Fibroblast of skin of right biceps (primary cell): ENCODE data around the gene MYOZ3.

Experiments
- DNase-seq: peaks from one replicate; pipeline ENCODE4 v3.0.0-alpha.2; 2013

Gene MYOZ3

DNA sequence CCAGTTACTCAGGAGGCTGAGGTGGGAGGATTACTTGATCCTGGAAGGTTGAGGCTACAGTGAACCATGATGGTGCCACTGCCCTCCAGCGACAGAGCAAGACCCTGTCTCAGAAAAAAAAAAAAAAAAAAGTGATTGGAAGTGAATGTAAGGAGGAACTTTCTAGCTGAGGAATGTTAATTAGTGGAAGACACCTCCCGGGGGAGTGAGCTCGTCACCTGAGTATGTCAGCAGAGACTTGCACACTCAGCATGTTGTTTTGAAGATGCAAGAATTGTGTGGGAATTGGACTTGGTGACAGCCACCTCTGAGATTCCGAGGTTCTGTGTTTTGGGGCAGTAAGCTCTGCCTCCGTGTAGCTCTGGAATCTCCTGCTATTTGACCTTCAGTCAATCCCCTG, 17.0 kb upstream of the MYOZ3 start:
- peak; percentile 73 for DNase-seq

DNA sequence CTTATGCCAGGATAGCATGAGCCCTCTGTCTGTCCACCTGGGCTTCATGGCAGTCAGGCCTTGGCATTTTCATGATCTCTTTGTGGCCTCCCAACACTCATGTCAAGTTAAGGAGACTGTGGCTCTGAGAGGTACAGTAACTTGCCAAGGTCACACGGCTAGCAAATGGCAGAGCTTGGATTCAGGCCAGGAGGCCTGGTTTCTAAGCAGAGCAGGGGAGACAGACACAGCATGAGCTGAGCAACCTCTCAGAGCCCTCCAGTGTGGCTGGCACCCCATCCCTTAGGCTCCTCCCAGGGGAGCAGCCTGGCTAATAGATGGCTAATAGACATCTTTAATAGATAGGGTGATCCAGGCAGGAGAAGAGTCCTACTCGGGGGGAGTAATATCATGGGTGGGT, 16.5 kb upstream of the MYOZ3 start:
- DNase-seq = no peak

DNA sequence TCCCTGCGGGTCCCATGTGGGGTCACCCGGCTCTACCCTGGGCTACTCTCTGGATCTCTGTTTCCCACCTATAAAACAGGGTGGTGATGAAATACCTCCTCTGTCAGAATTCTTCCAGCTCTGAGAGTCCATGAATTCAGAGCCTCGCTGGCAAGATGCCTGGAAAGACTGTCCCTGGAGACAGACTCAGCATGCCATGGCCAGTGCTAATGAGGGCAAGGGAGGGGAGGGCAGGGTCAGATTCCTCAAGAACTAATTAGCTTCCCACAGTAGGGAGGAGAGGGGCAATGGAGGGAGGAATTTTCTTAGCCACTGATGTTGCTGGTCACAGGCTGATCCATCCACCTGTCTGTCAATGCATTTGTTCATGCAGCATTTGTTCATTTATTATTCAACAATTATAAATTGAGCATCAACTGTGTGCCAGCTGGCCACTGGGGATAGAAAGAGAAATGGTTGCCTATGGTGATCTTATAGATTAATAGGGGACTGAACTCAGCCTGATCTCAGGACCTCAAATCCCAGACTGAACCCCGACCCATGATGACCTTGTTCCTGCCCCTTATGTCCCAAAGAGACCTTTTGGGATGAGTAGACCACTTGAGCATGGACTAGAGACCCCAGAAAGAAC, 15.9 kb upstream of the MYOZ3 start:
- peak; percentile 92 for DNase-seq

DNA sequence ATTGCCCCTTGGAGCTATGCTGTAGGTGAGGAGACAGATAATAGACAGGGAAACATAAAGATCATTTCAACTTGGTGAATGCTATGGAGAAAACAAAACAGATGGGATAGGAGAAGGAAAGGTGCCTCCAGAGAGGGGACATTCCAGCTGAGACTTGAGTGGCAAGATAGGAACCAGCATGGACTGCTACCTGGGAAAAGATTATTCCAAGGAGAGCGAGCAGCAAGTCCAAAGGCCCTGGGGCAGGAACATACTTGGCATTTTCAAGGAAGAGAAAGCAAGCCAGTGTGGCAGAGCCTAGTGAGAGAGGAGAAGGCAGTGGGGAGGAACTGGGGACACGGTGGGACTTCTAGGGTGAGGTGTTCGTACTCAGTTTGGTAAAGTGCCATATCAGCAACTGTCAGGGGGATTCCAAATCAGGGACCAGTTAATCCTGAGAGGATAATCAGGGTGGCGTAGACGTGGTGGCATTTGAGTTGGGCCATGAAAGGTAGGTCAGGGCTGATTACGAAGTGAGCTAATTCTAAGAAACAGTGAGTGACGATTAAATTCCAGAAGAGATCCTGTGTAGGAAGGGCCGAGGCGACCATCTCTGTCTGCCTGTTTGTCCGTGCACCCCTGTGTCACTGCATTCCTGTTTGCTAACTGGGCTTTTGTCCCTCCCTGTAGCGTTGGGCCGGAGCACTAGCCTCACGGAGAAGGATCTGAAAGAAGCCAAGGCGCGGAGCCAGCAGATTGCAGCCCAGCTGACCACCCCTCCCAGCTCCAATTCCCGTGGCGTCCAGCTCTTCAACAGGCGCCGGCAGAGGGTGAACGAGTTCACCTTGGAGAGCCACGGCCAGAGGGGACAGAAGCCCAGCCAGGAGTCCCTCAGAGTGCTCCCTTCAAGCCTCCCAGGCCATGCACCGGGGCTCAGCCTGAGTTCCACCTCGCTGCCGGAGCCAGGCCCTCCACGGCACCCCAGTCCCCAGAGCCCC, 13.5 kb upstream of the MYOZ3 start:
- DNase-seq = no peak

DNA sequence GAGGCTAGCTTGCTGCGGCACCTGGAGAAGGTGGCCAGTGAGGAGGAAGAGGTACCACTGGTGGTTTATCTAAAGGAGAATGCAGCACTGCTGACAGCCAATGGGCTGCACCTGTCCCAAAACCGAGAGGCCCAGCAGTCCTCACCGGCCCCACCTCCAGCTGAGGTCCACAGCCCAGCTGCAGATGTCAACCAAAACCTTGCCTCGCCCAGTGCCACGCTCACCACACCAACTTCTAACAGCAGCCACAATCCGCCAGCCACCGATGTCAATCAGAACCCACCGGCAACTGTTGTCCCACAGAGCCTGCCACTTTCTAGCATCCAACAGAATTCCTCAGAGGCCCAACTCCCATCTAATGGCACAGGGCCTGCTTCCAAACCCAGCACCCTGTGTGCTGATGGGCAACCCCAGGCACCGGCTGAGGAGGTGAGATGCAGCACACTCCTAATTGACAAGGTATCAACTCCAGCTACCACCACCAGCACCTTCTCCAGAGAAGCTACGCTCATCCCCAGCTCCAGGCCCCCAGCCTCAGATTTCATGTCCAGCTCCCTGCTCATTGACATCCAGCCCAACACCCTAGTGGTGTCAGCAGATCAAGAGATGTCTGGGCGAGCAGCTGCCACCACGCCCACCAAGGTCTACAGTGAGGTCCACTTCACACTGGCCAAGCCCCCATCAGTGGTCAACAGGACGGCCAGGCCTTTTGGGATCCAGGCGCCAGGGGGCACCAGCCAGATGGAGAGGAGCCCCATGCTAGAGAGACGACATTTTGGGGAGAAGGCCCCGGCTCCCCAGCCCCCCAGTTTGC, 12.6 kb upstream of the MYOZ3 start:
- DNase-seq = no peak

DNA sequence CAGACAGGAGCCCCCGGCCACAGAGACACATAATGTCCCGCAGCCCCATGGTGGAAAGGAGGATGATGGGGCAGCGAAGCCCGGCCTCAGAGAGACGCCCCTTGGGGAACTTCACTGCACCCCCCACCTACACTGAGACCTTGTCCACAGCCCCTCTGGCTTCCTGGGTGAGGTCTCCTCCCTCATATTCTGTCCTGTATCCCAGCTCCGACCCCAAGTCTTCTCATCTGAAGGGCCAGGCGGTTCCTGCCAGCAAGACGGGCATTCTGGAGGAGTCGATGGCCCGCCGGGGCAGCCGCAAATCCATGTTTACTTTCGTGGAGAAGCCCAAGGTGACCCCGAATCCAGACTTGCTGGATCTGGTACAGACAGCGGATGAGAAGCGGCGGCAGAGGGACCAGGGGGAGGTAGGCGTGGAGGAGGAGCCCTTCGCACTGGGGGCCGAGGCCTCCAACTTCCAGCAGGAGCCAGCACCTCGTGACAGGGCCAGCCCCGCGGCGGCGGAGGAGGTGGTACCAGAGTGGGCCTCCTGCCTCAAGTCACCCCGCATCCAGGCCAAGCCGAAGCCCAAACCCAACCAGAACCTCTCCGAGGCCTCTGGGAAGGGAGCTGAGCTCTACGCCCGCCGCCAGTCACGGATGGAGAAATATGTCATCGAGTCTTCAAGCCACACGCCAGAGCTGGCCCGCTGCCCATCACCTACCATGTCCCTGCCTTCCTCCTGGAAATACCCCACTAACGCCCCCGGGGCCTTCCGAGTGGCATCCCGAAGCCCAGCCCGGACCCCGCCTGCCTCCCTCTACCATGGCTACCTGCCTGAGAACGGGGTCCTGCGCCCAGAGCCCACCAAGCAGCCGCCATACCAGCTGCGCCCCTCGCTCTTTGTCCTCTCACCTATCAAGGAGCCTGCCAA, 11.7 kb upstream of the MYOZ3 start:
- no peak for DNase-seq

DNA sequence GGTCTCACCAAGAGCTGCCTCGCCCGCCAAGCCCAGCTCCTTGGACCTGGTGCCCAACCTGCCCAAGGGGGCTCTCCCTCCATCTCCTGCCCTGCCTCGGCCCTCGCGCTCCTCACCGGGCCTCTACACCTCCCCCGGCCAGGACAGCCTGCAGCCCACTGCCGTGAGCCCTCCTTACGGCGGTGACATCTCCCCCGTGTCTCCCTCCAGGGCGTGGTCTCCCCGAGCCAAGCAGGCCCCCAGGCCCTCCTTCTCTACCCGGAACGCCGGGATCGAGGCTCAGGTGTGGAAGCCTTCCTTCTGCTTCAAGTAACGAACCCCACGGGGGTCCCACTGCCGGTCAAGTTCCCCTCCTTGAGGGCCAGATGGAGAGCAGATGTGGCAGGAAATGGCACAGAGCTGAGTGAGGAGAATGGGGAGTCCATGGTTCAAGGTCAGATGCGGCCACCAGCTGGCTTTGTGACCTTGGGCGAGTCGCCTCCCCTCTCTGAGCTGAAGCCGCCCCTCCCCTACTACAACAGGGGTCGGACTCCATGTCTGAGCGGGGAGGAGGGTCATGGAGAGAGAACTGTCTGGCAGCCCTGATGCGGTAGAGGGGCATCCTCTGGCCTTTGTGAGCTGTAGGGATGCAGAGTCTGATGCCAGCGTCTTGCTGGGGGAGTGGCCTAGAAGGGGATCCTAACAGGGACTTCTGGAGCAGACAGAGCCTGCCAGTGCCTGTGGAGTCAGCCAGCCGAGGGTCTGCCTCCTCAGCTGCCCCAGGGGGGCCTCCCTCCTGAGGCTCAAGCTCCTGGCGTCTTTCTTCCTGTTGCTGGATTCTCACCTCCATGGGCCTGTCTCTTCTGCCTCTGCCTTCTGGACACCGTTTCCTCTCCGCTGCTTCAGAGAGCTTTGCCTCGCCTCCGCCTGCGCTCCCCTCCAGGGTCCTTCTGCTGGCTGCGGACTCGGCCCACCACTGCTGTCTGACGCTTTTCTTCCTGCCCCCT, 10.7 kb upstream of the MYOZ3 start:
- no peak for DNase-seq

DNA sequence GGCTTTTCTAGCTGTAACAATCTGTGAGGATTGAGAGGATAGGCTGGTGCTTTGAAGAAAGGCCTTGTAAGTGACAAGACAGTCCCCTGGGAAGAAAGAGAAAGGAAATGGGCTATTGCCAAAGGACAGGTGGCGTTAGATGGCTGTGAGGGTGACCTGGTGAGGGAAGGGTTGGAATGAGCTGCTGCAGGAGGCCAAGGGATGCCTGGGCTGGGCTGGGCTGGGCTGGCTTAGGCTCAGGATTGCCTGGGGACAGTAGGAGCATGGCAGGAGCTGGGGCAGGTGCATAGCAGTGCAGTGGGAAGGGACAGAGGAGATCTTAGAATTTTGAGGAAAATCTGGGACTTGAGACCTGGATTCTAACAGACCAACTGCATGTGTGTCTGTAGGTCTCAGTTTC, 9.7 kb upstream of the MYOZ3 start:
- DNase-seq = no peak

DNA sequence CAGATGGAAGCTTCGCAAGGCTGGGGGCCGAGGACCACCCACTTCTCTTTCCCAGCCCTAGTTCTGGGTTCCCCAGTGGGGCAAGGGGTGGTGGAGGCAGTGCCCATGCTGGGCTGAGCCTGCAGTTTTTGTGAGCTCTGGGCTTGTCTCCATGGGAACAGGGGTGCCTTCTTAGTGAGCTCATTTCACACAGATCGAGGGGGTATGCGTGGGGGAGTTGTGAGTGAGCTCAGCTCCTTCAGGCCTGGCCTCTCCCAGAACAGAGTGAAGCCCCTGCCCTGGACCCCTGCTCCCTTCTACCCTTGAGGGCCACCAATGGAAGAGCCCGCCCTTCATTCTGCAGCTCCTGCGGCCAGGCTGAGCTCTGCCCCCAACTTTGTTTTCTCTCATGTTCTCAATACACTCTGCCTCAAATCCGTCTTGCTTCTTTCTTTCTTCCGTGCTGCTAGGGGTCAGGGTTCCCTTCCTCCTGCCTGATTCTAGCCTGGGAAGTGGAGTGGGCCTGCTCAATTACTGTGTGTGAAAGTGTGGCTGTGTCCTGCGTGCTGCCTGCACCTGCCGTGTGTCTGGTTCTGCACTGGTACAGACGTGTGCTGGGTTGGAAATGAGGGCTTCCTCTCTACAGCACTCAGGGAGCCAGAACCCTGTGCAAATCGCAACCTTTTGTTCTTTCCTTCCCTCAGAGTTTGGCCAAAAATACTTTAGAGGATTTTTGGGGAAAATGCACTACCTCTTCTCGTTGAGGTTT, 9.0 kb upstream of the MYOZ3 start:
- no peak for DNase-seq

DNA sequence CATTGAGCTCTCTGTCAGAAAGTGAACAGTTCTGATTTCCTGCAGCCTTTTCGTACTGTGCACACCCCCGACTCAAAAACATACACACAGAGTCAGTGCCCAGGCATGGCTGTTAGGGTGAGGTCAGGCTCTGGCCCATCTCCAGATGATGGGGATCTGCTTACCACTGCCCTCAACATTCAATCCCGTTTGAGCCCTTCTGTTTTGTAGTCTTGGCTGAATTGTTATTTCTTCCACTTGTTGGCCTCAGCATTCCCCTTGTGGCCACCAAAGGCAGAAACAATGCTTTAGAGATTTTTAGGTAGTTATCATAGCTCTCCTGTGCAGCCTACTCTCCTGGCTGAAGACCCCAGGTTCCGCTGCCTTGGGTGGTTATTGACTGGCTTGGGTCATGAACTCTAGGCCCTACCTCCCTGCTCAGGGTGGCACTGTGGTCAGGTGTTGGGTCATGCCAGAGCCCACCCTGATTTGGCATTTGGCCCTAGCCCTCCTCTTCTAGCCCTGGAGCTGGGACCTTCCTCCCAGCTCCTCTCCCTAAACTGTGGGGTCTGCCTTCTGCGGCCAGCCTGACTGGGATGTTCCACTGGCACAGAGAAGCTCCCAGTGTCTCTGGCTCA, 7.8 kb upstream of the MYOZ3 start:
- peak; percentile 63 for DNase-seq

DNA sequence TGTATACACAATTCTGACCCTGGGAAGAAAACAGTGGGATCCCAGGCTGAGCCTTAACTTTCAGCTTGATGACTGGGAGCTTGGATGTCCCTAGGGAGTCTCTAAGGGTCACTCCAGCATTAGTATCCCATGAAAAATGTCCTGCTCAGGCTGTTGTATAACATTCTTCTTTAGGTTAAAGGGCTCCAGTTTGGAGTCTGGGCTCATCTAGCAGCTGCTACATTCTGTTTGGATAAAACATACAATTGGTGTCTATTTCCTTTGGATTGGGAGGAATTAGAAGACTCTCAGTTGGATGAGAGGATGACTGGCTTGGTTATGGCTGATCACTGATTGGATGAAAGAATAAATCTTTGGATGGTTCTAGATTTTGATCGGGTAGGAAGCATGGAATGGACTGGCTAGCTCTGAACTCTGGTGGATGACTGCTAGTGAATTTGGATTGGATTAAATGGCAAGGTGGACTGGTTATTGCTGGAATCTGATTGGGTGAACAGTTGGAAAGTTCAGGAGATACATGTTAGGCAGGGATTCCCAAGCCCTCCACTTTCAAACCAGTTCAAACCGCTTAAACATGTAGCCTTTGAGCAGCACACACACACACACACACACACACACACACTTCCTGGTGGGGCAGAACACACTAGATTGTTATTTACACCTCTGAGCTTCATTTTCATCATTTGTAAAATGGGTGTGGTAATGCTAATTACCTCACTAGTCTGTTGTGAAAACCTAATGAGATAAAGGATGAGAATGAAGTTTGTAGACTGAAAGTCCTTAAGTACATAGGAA, 7.1 kb upstream of the MYOZ3 start:
- DNase-seq = no peak

DNA sequence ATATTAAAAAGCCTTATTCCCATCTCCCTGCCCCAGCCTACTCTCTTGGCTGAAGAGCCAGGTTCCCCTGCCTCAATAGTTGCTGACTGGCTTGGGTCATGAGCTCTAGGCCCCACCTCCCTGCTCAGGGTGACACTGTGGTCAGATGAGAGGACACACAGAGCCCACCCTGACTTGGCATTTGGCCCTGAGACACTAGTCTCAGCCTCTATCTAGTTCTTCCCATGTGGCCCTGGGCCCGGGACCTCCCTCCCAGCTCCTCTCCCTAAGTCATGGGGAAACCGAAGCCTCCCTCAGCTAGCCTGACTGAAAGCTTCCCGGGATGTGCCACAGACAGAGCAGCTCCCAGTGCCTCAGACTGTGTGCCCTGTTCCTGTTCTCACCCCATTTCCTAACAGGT, 5.8 kb upstream of the MYOZ3 start:
- no peak for DNase-seq

DNA sequence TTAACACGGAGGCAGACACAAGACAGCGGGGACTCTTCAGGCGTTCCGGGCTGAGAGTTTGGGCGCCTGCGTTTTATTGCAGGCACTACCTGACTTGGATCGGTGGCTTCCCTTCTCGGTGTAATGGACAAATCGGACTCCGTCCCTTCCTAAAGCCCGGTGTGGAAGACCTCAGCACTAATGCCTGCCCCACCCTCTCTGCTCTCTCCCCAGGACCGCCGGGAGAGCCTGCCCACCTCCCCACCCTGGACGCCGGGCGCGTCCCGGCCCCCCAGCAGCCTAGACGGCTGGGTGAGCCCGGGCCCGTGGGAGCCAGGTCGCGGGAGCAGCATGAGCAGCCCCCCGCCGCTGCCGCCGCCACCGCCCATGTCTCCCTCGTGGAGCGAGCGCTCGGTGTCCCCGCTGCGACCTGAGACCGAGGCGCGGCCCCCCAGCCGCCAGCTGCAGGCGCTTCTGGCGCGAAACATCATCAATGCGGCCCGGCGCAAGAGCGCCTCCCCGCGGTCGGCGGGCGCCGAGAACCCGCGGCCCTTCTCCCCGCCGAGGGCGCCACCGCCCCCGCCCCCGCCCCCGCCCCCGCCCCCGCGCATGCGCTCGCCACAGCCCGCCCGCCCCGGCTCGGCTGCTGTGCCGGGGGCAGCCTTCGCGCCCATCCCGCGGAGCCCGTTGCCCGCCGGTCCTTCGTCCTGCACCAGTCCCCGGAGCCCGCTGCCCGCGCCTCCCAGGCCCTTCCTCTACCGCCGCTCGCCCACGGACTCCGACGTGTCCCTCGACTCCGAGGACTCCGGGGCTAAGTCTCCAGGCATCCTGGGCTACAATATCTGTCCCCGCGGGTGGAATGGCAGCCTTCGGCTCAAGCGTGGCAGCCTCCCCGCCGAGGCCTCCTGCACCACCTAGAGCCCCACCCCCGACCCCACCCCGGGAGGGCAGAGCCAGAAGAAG, 4.6 kb upstream of the MYOZ3 start:
- DNase-seq = peak; percentile 70

DNA sequence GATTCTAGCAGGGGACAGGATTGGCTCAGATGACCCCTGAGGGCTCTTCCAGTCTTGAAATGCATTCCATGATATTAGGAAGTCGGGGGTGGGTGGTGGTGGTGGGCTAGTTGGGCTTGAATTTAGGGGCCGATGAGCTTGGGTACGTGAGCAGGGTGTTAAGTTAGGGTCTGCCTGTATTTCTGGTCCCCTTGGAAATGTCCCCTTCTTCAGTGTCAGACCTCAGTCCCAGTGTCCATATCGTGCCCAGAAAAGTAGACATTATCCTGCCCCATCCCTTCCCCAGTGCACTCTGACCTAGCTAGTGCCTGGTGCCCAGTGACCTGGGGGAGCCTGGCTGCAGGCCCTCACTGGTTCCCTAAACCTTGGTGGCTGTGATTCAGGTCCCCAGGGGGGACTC, 2.9 kb upstream of the MYOZ3 start:
- DNase-seq = no peak

DNA sequence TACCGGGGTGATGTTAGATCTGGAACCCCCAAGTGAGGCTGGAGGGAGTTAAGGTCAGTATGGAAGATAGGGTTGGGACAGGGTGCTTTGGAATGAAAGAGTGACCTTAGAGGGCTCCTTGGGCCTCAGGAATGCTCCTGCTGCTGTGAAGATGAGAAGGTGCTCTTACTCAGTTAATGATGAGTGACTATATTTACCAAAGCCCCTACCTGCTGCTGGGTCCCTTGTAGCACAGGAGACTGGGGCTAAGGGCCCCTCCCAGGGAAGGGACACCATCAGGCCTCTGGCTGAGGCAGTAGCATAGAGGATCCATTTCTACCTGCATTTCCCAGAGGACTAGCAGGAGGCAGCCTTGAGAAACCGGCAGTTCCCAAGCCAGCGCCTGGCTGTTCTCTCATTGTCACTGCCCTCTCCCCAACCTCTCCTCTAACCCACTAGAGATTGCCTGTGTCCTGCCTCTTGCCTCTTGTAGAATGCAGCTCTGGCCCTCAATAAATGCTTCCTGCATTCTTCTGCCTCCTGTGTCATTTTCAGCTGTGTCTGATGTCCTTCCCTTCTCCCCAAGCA, 2.3 kb upstream of the MYOZ3 start:
- DNase-seq = no peak

DNA sequence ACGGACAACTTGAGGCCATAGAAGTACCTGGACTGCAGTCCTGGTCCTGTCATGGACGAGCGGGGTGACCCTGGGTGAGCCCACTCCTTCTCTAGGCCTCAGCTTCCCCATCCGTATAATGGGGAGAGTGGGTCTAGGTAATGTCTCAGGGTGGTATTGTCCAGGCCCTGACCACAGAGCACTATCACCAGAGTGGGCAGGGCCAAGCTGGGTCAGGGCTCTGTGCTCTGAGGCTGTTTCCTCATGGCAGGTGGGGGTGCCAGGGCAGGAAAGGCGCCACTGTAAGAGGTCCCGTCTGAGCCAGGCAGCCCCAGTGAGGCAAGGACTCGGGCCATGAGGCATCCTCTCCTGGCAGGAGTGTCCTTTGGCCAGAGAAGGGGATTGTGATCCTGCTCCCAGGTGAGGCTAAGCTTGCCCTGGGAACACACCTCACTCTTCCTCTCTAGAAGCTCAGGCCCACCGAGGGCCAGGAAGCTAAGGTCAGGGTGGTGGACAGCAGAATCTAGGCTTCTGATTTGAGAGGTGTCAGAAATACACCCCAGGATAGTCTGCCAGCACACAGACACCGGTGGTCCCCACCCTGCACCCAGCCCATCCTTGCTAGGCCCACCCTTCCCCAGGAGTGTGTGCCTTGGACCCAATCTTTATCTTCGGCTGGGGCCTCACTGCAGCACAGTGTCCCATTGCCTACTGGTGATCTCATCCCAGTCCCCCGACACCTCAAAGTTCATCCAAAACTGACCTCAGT, 1.5 kb upstream of the MYOZ3 start:
- DNase-seq = no peak
